ENCODE results near the gene SIX2.
"Not testable (repeated sequence)": the region's sequence is repeated elsewhere in the genome, so short reads cannot be mapped to it uniquely, and the experiment has no call there.

Gene SIX2

GRCh38 chr2:45009303-45009927 is at the start of gene SIX2:
Gene SIX2, minus strand, starts transcription at chr2:45009452. Its CDS starts 342 bp downstream, at chr2:45009110.
- DNase-seq = no peak

- no peak for DNase-seq
These were observed 45.9 kb upstream of the SIX2 start for GRCh38 chr2:45055162-45055605.

- DNase-seq = no peak
These were observed 44.7 kb upstream of the SIX2 start for GRCh38 chr2:45053966-45054365.

- DNase-seq = no peak
These were observed 43.2 kb upstream of the SIX2 start for GRCh38 chr2:45052388-45052928.

GRCh38 chr2:45049569-45050336 is 40.5 kb upstream of the SIX2 start:
- DNase-seq = no peak

GRCh38 chr2:45047301-45047700 is 38.0 kb upstream of the SIX2 start:
- DNase-seq = no peak

GRCh38 chr2:45046786-45047185 is 37.5 kb upstream of the SIX2 start:
- DNase-seq = no peak

- DNase-seq = no peak
These were observed 36.5 kb upstream of the SIX2 start for GRCh38 chr2:45045706-45046105.

- DNase-seq = no peak
These were observed 35.7 kb upstream of the SIX2 start for GRCh38 chr2:45044916-45045315.

GRCh38 chr2:45043174-45043573 is 33.9 kb upstream of the SIX2 start:
- no peak for DNase-seq

GRCh38 chr2:45042401-45042800 is 33.1 kb upstream of the SIX2 start:
- DNase-seq = no peak

GRCh38 chr2:45040786-45041185 is 31.5 kb upstream of the SIX2 start:
- DNase-seq = no peak

GRCh38 chr2:45039804-45040203 is 30.6 kb upstream of the SIX2 start:
- DNase-seq = not testable (repeated sequence)

- DNase-seq = not testable (repeated sequence)
These were observed 29.6 kb upstream of the SIX2 start for GRCh38 chr2:45038861-45039260.

GRCh38 chr2:45033302-45033701 is 24.1 kb upstream of the SIX2 start:
- DNase-seq = no peak

GRCh38 chr2:45031028-45031427 is 21.8 kb upstream of the SIX2 start:
- no peak for DNase-seq

GRCh38 chr2:45030553-45030952 is 21.3 kb upstream of the SIX2 start:
- DNase-seq = no peak

- no peak for DNase-seq
These were observed 20.0 kb upstream of the SIX2 start for GRCh38 chr2:45029215-45029614.

- DNase-seq = no peak
These were observed 19.0 kb upstream of the SIX2 start for GRCh38 chr2:45028276-45028675.

GRCh38 chr2:45026924-45027450 is 17.7 kb upstream of the SIX2 start:
- no peak for DNase-seq

- no peak for DNase-seq
These were observed 15.5 kb upstream of the SIX2 start for GRCh38 chr2:45024600-45025291.

GRCh38 chr2:45024097-45024496 is 14.8 kb upstream of the SIX2 start:
- DNase-seq = no peak

GRCh38 chr2:45020439-45020838 is 11.2 kb upstream of the SIX2 start:
- DNase-seq = no peak

Data from activated effector memory CD4-positive, alpha-beta T cell treated with Interleukin-2 at 50 U/mL for 16 hours (primary cell).